ENCODE data around the gene STX8.

STX8 gene

GRCh38 chr17:9238340-9239245, 337.0 kb downstream of the STX8 start:
- no peak overlapping the region; the same call in 1 of the 2 replicates for H3K4me3 ChIP-seq (ENCODE audit: low read length)
- DNase-seq (ENCODE audit: low read depth): no peak
- no peak for TF ChIP-seq CTCF (conservative IDR thresholded peaks at IDR 0.05; ENCODE audit: low read length)

GRCh38 chr17:9237661-9238301, 337.8 kb downstream of the STX8 start:
- no peak overlapping the region for H3K4me3 ChIP-seq (ENCODE audit: low read length)
- no peak for DNase-seq (ENCODE audit: low read depth)
- no peak for TF ChIP-seq CTCF (conservative IDR thresholded peaks at IDR 0.05; ENCODE audit: low read length)

GRCh38 chr17:9237053-9237410, 338.6 kb downstream of the STX8 start:
- peak; percentile 50 for DNase-seq (ENCODE audit: low read depth)
- no peak for TF ChIP-seq CTCF (conservative IDR thresholded peaks at IDR 0.05; ENCODE audit: low read length)
- H3K4me3 ChIP-seq (ENCODE audit: low read length): no peak overlapping the region

- DNase-seq (ENCODE audit: low read depth): peak; percentile 25
- H3K4me3 ChIP-seq (ENCODE audit: low read length): no peak overlapping the region
- TF ChIP-seq CTCF (conservative IDR thresholded peaks at IDR 0.05; ENCODE audit: low read length): no peak
Observed at GRCh38 chr17:9236286-9237052, 339.2 kb downstream of the STX8 start.

- no peak overlapping the region for H3K4me3 ChIP-seq (ENCODE audit: low read length)
- DNase-seq (ENCODE audit: low read depth): no peak
- no peak for TF ChIP-seq CTCF (conservative IDR thresholded peaks at IDR 0.05; ENCODE audit: low read length)
Observed at GRCh38 chr17:9235346-9235745, 340.3 kb downstream of the STX8 start.

GRCh38 chr17:9234389-9234945, 341.2 kb downstream of the STX8 start:
- no peak for TF ChIP-seq CTCF (conservative IDR thresholded peaks at IDR 0.05; ENCODE audit: low read length)
- no peak for DNase-seq (ENCODE audit: low read depth)
- no peak overlapping the region for H3K4me3 ChIP-seq (ENCODE audit: low read length)
